Measurements from ENCODE around the gene KCNQ4. TPM values are rescaled to one million over a fixed set of nuclear protein-coding genes. Genes with fewer than 3 reads are reported as not detected.

Gene KCNQ4
- total RNA-seq, 1 experiment from 2014 or later, result 0.74 TPM

GRCh38 chr1:40838980-40839942 lies 55.7 kb downstream of the KCNQ4 start:
- no peak for DNase-seq (ENCODE audit: low spot score)

GRCh38 chr1:40839943-40840335 lies 56.4 kb downstream of the KCNQ4 start:
- no peak for DNase-seq (ENCODE audit: low spot score)

GRCh38 chr1:40840526-40841323 lies 57.1 kb downstream of the KCNQ4 start:
- no peak for DNase-seq (ENCODE audit: low spot score)

- no peak for DNase-seq (ENCODE audit: low spot score)
Measured at GRCh38 chr1:40841602-40842001, 58.0 kb downstream of the KCNQ4 start.

- no peak for DNase-seq (ENCODE audit: low spot score)
Measured at GRCh38 chr1:40842207-40842606, 58.6 kb downstream of the KCNQ4 start.

- no peak for DNase-seq (ENCODE audit: low spot score)
Measured at GRCh38 chr1:40842691-40843090, 59.1 kb downstream of the KCNQ4 start.

GRCh38 chr1:40844079-40844478 lies 60.5 kb downstream of the KCNQ4 start:
- DNase-seq (ENCODE audit: low spot score), result no peak

GRCh38 chr1:40844887-40845878 lies 61.6 kb downstream of the KCNQ4 start:
- no peak for DNase-seq (ENCODE audit: low spot score)

GRCh38 chr1:40845895-40846294 lies 62.3 kb downstream of the KCNQ4 start:
- DNase-seq (ENCODE audit: low spot score), result no peak

- DNase-seq (ENCODE audit: low spot score), result no peak
Measured at GRCh38 chr1:40847023-40847745, 63.6 kb downstream of the KCNQ4 start.

GRCh38 chr1:40848530-40849189 lies 65.1 kb downstream of the KCNQ4 start:
- peak; percentile 85 for DNase-seq (ENCODE audit: low spot score)

- peak; percentile 86 for DNase-seq (ENCODE audit: low spot score)
Measured at GRCh38 chr1:40849801-40850592, 66.4 kb downstream of the KCNQ4 start.

GRCh38 chr1:40851643-40852042 lies 68.1 kb downstream of the KCNQ4 start:
- DNase-seq (ENCODE audit: low spot score), result no peak

- no peak for DNase-seq (ENCODE audit: low spot score)
Measured at GRCh38 chr1:40853113-40853884, 69.7 kb downstream of the KCNQ4 start.

GRCh38 chr1:40853885-40854170 lies 70.2 kb downstream of the KCNQ4 start:
- no peak for DNase-seq (ENCODE audit: low spot score)

- DNase-seq (ENCODE audit: low spot score), result no peak
Measured at GRCh38 chr1:40855513-40855912, 71.9 kb downstream of the KCNQ4 start.

GRCh38 chr1:40856116-40856515 lies 72.5 kb downstream of the KCNQ4 start:
- DNase-seq (ENCODE audit: low spot score), result no peak

GRCh38 chr1:40856656-40857302 lies 73.2 kb downstream of the KCNQ4 start:
- DNase-seq (ENCODE audit: low spot score), result no peak

Measured in HT-29 (cell line).